ENCODE data around the gene CATSPER1.

DNA sequence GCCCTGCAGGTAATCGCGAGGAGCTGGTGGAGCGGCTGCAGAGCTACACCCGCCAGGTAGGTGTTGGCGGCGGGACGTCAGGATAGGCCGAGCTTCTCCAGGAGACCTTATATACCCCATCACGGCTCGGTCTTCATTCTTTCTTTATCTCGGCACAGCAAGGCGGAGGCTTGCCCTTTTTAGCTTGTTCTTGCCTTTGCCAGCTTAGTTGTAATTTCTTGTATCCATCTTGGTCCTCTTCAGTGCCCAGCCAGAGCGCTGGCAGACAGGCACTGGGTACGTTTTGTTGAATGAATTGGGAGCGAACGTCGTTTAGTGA lies 26.3 kb upstream of the CATSPER1 start:
- no peak for TF ChIP-seq CTCF (IDR thresholded peaks at IDR 0.05)
- no peak for TF ChIP-seq POLR2AphosphoS5 (IDR thresholded peaks at IDR 0.05; ENCODE audit: low read depth, low read length)
- TF ChIP-seq EP300 (IDR thresholded peaks at IDR 0.05; ENCODE audit: borderline replicate concordance in 1 of 2, low read depth in 1 of 2, low read length in 1 of 2) = no peak
- TF ChIP-seq, protein P1, sequence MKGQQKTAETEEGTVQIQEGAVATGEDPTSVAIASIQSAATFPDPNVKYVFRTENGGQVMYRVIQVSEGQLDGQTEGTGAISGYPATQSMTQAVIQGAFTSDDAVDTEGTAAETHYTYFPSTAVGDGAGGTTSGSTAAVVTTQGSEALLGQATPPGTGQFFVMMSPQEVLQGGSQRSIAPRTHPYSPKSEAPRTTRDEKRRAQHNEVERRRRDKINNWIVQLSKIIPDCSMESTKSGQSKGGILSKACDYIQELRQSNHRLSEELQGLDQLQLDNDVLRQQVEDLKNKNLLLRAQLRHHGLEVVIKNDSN (IDR thresholded peaks at IDR 0.05; ENCODE audit: borderline replicate concordance, low read depth) = no peak
- TF ChIP-seq SMC3 (IDR thresholded peaks at IDR 0.05; ENCODE audit: low read depth, low read length) = no peak
- TF ChIP-seq REST (IDR thresholded peaks at IDR 0.05; ENCODE audit: low read depth, low read length) = no peak
- TF ChIP-seq RCOR1 (IDR thresholded peaks at IDR 0.05; ENCODE audit: low read length) = no peak
- no peak for TF ChIP-seq RAD21 (IDR thresholded peaks at IDR 0.05; ENCODE audit: low read length)
- no peak for TF ChIP-seq TEAD4 (IDR thresholded peaks at IDR 0.05; ENCODE audit: borderline replicate concordance, insufficient read depth)
- no peak for TF ChIP-seq USF2 (IDR thresholded peaks at IDR 0.05; ENCODE audit: borderline replicate concordance, low read depth, low read length)
- TF ChIP-seq MXI1 (IDR thresholded peaks at IDR 0.05; ENCODE audit: low read depth, low read length) = no peak
- TF ChIP-seq, protein P2, sequence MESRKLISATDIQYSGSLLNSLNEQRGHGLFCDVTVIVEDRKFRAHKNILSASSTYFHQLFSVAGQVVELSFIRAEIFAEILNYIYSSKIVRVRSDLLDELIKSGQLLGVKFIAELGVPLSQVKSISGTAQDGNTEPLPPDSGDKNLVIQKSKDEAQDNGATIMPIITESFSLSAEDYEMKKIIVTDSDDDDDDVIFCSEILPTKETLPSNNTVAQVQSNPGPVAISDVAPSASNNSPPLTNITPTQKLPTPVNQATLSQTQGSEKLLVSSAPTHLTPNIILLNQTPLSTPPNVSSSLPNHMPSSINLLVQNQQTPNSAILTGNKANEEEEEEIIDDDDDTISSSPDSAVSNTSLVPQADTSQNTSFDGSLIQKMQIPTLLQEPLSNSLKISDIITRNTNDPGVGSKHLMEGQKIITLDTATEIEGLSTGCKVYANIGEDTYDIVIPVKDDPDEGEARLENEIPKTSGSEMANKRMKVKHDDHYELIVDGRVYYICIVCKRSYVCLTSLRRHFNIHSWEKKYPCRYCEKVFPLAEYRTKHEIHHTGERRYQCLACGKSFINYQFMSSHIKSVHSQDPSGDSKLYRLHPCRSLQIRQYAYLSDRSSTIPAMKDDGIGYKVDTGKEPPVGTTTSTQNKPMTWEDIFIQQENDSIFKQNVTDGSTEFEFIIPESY (IDR thresholded peaks at IDR 0.05; ENCODE audit: borderline replicate concordance, low read depth) = no peak
- TF ChIP-seq SIN3A (IDR thresholded peaks at IDR 0.05; ENCODE audit: borderline replicate concordance, low read depth, low read length) = no peak
- TF ChIP-seq RXRA (IDR thresholded peaks at IDR 0.05; ENCODE audit: borderline replicate concordance, low read depth) = no peak

Data from SK-N-SH (cell line).